ENCODE measurements around the gene ZNRF4. TPM values are rescaled to one million over a fixed set of nuclear protein-coding genes. Genes with fewer than 3 reads are reported as not detected.

ZNRF4 gene
- total and polyA plus RNA-seq, 2 experiments from 2014 or later, result not detected

DNA sequence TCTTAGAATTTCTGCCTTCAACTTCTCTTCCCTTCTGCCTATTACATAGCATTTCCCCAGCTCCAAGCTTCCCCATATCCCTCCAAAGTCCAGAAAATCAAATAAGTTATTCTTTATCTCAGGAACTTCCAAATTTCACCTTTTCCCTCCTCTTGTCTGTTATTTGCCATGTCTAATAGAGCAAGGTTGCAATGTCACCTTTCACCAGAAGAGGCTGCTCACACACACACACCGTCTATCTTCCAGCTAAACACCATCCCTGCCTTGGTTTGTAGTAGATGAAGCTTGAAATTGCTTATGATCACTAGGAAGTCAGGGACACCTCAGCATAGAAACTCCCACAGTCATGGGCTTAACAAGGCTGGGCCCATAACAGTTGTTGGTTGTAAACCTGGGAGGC lies 48.4 kb downstream of the ZNRF4 start:
- Histone ChIP-seq H4K20me1 (replicated peaks; ENCODE audit: insufficient read depth) (no peaks in the 10 kb centered on the region; the same call in 1 of the 2 replicates), H3K4me2 (no peak overlapping the region), H3K9me2 (ENCODE audit: insufficient read depth) (no peaks in the 10 kb centered on the region), H3F3A (replicated peaks; ENCODE audit: low read depth) (no peaks in the 10 kb centered on the region), H3K4me1 (ENCODE audit: insufficient read depth) (no peaks in the 10 kb centered on the region), H3K36me3 (ENCODE audit: insufficient read depth) (no peaks in the 10 kb centered on the region), H3K27ac (ENCODE audit: low read depth) (no peak overlapping the region), H3K27me3 (ENCODE audit: insufficient read depth) (peaks cover 45% of the 10 kb centered on the region), H2AFZ (no peak overlapping the region), H3K79me2 (replicated peaks; ENCODE audit: insufficient read depth) (no peaks in the 10 kb centered on the region), H3K4me3 (no peak overlapping the region)
- DNase-seq (ENCODE audit: low spot score) (no peak), ATAC-seq (no peak)
- no peak for TF ChIP-seq STAT1 (IDR thresholded peaks at IDR 0.05; ENCODE audit: unreplicated experiment)
- TF ChIP-seq, protein P1, sequence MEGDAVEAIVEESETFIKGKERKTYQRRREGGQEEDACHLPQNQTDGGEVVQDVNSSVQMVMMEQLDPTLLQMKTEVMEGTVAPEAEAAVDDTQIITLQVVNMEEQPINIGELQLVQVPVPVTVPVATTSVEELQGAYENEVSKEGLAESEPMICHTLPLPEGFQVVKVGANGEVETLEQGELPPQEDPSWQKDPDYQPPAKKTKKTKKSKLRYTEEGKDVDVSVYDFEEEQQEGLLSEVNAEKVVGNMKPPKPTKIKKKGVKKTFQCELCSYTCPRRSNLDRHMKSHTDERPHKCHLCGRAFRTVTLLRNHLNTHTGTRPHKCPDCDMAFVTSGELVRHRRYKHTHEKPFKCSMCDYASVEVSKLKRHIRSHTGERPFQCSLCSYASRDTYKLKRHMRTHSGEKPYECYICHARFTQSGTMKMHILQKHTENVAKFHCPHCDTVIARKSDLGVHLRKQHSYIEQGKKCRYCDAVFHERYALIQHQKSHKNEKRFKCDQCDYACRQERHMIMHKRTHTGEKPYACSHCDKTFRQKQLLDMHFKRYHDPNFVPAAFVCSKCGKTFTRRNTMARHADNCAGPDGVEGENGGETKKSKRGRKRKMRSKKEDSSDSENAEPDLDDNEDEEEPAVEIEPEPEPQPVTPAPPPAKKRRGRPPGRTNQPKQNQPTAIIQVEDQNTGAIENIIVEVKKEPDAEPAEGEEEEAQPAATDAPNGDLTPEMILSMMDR (conservative IDR thresholded peaks at IDR 0.05; ENCODE audit: low read depth in 2 of 2), result peak; percentile 36 to 45
- H3K4me3 Mint-ChIP-seq, result no peak overlapping the region
- peaks cover 22% of the 10 kb centered on the region; the same call in 2 of the 3 replicates for H3K36me3 Mint-ChIP-seq (ENCODE audit: low read depth)
- peaks cover 45% of the 10 kb centered on the region for H3K9me3 Mint-ChIP-seq
- H3K27ac Mint-ChIP-seq, result no peak overlapping the region
- peaks cover 38% of the 10 kb centered on the region for H3K27me3 Mint-ChIP-seq (ENCODE audit: insufficient read depth, low read depth, poor library complexity)
- H3K4me1 Mint-ChIP-seq, result peaks cover 7% of the 10 kb centered on the region

- Histone ChIP-seq H2AFZ (no peak overlapping the region), H3K9me2 (ENCODE audit: insufficient read depth) (no peaks in the 10 kb centered on the region), H3K4me3 (no peak overlapping the region), H3F3A (replicated peaks; ENCODE audit: low read depth) (no peaks in the 10 kb centered on the region), H3K4me1 (ENCODE audit: insufficient read depth) (no peaks in the 10 kb centered on the region), H3K79me2 (replicated peaks; ENCODE audit: insufficient read depth) (no peaks in the 10 kb centered on the region), H3K27ac (ENCODE audit: low read depth) (no peak overlapping the region), H4K20me1 (replicated peaks; ENCODE audit: insufficient read depth) (no peaks in the 10 kb centered on the region; the same call in 1 of the 2 replicates), H3K4me2 (no peak overlapping the region), H3K27me3 (ENCODE audit: insufficient read depth) (peaks cover 40% of the 10 kb centered on the region), H3K36me3 (ENCODE audit: insufficient read depth) (no peaks in the 10 kb centered on the region)
- peaks cover 45% of the 10 kb centered on the region for H3K9me3 Mint-ChIP-seq
- peaks cover 22% of the 10 kb centered on the region; the same call in 2 of the 3 replicates for H3K36me3 Mint-ChIP-seq (ENCODE audit: low read depth)
- no peak overlapping the region for H3K4me3 Mint-ChIP-seq
- TF ChIP-seq, protein P1 (conservative IDR thresholded peaks at IDR 0.05; ENCODE audit: low read depth in 2 of 2), result peak; percentile 45 to 66
- TF ChIP-seq ZNF114 (CRISPR knock-in tag; IDR thresholded peaks at IDR 0.05), result no peak
- no peak for TF ChIP-seq EZH2phosphoT487 (IDR thresholded peaks at IDR 0.05; ENCODE audit: unreplicated experiment)
- peaks cover 5% of the 10 kb centered on the region for H3K4me1 Mint-ChIP-seq
- peak; percentile 82 for ATAC-seq
- H3K27me3 Mint-ChIP-seq (ENCODE audit: insufficient read depth, low read depth, poor library complexity), result peaks cover 34% of the 10 kb centered on the region
- peak; percentile 56 for DNase-seq (ENCODE audit: low spot score)
- no peak overlapping the region for H3K27ac Mint-ChIP-seq
Measured at GRCh38 chr19:5504114-5504513, 48.9 kb downstream of the ZNRF4 start.

Other genes starting within 250 kb of the ZNRF4 start
- gene PTPRS, start 114.6 kb upstream of the ZNRF4 start, total RNA-seq (2014; rRNA removed; shearing (Covaris generic)), result 225 and 290 TPM in 2 replicates
- 20.6 and 20.7 TPM in 2 replicates for gene PTPRS, start 114.6 kb upstream of the ZNRF4 start, polyA plus RNA-seq (2016; fragmentation: Nextera tagmentation; extraction: Ambion mirVana)
- 0.97 and 3.9 TPM in 2 replicates for gene TINCR, start 112.5 kb downstream of the ZNRF4 start, total RNA-seq (2014; rRNA removed; shearing (Covaris generic))
- 0.42 and 0.94 TPM in 2 replicates for gene TINCR, start 112.5 kb downstream of the ZNRF4 start, polyA plus RNA-seq (2016; fragmentation: Nextera tagmentation; extraction: Ambion mirVana)
- 29.6 and 37.7 TPM in 2 replicates for gene SAFB2, start 167.4 kb downstream of the ZNRF4 start, total RNA-seq (2014; rRNA removed; shearing (Covaris generic))
- 102 and 110 TPM in 2 replicates for gene SAFB2, start 167.4 kb downstream of the ZNRF4 start, polyA plus RNA-seq (2016; fragmentation: Nextera tagmentation; extraction: Ambion mirVana)
- 82.2 and 109 TPM in 2 replicates for gene SAFB, start 167.7 kb downstream of the ZNRF4 start, total RNA-seq (2014; rRNA removed; shearing (Covaris generic))
- 76.5 and 85.2 TPM in 2 replicates for gene SAFB, start 167.7 kb downstream of the ZNRF4 start, polyA plus RNA-seq (2016; fragmentation: Nextera tagmentation; extraction: Ambion mirVana)
- 9.1 and 15.5 TPM in 2 replicates for gene MICOS13, start 225.1 kb downstream of the ZNRF4 start, total RNA-seq (2014; rRNA removed; shearing (Covaris generic))
- 54.6 and 63.8 TPM in 2 replicates for gene MICOS13, start 225.1 kb downstream of the ZNRF4 start, polyA plus RNA-seq (2016; fragmentation: Nextera tagmentation; extraction: Ambion mirVana)
- gene HSD11B1L, start 225.6 kb downstream of the ZNRF4 start, total RNA-seq (2014; rRNA removed; shearing (Covaris generic)), result 12.9 and 14.6 TPM in 2 replicates
- gene HSD11B1L, start 225.6 kb downstream of the ZNRF4 start, polyA plus RNA-seq (2016; fragmentation: Nextera tagmentation; extraction: Ambion mirVana), result 17.8 and 18.4 TPM in 2 replicates
- 575 and 895 TPM in 2 replicates for gene RPL36, start 234.9 kb downstream of the ZNRF4 start, total RNA-seq (2014; rRNA removed; shearing (Covaris generic))
- gene RPL36, start 234.9 kb downstream of the ZNRF4 start, polyA plus RNA-seq (2016; fragmentation: Nextera tagmentation; extraction: Ambion mirVana), result 3,204 and 3,480 TPM in 2 replicates